Raji (cell line): ENCODE measurements around the gene HEBP1.

Source experiments
- POLR2A ChIP-seq: IDR thresholded peaks from 2 replicates; pipeline ENCODE4 v1.6.1; 2011; ENCODE audit warnings: low read depth, low read length, control low read depth; ENCODE audit not compliant: insufficient read depth

HEBP1 gene

DNA sequence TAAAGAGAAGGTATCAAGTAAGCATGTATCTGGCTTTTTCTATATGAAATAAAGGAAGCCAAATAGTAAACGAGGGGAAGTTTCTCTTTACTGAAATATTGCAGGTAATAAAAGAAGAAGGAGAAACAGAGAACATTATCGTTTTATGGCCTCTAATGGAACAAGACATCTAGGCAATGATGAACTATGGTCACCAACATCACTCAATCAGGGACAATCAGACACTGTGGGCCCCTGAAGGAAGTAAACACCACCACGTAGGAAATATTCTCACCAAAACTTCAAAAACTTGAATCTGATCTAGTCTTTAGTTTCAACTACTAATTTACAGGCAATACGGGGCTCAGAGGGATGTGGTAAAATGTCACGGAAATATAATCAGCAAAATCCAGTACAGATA lies 15.9 kb downstream of the HEBP1 start:
- no peak for TF ChIP-seq POLR2A

GRCh38 chr12:12983420-12984035 lies 16.5 kb downstream of the HEBP1 start:
- no peak for TF ChIP-seq POLR2A

DNA sequence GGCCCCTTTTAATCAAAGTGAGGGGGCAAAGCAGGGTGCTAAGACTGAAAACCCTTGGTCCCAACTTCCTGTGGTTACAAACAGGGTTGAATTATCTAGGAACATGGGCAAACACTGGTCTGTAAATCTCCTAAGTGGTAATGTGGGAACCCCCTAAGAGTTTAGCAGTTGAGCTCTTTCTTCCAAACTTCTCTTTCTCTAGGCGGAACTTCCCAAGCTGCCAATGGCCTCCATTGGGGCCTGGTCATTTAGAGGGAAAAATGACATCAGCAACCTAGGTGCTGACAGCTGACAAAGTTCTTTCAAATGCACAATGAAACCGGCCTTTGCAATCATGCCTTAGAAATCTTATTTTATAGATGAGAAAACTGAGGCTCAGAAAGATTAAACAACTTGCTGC lies 17.7 kb downstream of the HEBP1 start:
- TF ChIP-seq POLR2A, result no peak

DNA sequence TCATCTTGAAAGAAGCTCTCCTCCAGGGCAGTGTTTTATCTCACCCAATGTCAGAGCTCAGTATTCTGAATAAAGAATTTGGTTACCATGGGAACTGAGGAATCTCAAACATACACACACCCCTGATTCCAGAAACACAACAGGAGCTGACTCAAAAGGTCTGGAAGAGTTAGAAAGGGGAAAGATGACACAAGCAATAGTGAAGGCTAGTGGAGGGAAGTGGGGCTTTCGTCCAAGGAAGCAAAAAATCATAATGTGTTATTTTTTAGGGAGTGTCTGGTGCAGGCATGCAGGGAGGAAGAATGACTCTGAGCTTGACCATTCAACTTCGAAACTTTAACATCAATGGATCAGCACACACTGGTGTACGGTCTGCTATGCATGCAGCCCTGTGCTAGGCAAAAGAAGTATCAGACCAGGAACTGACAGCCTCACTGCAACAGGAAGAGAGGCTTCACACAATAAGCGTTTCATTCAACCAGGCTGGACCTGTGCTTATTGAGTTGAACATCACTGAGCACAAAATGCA lies 20.3 kb downstream of the HEBP1 start:
- no peak for TF ChIP-seq POLR2A

- no peak for TF ChIP-seq POLR2A
Measured at GRCh38 chr12:12979126-12979525, 20.9 kb downstream of the HEBP1 start.

GRCh38 chr12:12977231-12977630 lies 22.8 kb downstream of the HEBP1 start:
- no peak for TF ChIP-seq POLR2A

DNA sequence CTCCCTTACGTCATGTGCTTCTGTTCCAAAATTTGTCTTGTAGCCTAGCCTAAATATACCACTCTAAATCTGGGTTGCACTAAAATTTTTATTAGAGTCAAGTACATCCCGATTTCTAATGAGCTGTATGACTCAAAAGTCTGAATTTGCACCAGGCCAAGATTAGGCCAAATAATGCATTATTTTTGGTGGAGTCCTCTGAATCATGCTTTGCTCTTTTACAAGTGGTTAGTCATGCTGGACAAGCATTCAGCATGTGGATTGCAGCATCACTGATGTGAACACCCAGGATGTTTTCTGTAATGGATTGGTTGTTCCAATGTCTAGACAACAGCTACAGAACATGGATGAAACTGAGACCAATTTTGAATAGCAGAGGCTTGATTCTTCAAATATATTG lies 23.7 kb downstream of the HEBP1 start:
- TF ChIP-seq POLR2A, result no peak

DNA sequence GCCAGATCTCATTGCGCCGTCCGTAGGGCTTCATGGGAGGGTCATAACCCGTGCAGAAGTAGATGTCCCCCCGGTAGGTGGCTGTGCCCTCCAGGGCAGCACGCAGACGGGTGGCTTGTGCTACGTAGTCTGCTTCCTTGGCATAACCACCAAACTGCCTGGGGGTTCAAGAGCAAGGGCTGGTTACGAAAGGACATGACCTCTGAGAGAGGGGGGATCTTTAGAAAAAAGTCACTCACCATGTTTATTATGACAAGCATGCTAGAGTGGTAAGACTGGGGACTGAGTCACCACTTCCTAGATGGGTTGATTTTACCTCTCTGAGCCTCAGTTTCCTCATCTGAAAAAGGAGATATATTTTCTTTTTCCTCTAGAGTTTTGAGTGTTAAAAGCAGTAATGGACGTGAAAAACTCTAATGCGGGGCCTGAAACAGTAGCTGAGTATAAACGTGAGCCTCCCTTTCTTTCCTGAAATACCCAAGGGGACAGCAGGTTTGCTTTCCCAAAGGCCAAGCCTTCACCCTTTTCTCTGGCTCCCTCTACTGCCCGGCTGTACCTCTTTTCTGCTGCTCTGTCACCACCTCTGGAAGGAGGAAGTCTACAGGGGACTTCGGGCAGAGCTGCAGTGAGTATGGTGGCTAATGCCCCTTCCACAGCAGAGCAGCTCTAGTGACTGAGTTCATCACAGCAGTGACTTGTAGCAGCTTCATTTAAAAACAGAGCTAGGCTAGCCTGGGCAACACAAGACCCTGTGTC lies 24.6 kb downstream of the HEBP1 start:
- no peak for TF ChIP-seq POLR2A

DNA sequence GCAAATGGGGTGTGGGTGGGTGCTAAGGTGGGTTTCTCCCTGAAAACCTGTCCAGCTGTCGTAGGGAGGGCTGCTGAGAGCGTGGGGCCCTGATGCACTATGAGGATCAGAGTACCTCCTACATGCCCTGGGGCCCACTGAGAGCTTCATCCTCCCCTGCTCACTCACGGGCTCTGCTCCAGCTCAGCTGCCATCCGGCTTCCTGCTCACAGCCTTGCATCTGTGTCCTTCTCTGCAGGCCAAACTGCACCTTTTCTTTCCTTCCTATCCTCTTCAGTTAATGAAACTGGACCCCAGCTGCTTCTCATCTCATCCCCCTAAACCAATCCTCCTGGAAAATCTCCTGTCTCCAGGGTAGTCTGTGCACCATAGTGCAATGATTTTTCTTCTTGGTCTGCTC lies 25.9 kb downstream of the HEBP1 start:
- TF ChIP-seq POLR2A, result no peak

DNA sequence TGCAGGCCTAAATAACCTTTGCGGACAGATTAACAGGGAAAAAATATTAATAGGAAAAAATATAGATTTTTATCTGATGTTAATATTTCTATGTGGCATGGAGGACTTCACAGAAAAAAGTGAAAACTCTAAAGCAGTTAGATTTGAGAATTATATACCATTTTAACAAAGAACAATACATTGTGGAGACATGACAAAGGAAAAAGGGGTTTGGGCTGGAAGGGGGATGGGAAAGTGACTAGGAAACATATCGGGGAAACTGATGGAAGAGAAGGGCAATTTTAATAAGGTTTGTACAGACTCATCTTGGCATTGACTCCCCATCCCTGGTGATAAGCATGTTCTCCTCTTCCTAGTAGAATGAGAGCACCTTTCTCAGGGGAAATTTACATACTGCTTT lies 27.0 kb downstream of the HEBP1 start:
- TF ChIP-seq POLR2A, result no peak

- no peak for TF ChIP-seq POLR2A
Measured at GRCh38 chr12:12965836-12966235, 34.2 kb downstream of the HEBP1 start.

DNA sequence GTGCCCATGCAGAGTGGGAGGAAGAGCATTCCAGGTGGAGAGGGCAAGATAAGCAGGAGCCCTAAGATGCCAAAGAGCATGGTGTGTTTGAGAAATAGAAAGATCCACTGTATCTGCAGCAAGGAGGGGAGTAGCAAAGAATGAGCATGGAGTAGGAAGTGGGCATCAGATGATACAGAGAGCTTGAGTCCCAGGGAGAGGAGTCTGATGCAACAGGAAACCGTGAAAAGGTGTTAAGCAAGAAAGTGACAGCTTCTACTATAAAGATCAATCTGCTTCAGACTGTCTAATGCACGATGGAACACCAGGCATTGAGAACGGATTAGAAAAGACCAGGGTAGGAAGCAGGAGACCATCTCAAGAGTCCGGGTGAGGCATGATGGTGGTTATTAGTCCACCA lies 35.8 kb downstream of the HEBP1 start:
- no peak for TF ChIP-seq POLR2A

- no peak for TF ChIP-seq POLR2A
Measured at GRCh38 chr12:12960639-12961209, 39.3 kb downstream of the HEBP1 start.

DNA sequence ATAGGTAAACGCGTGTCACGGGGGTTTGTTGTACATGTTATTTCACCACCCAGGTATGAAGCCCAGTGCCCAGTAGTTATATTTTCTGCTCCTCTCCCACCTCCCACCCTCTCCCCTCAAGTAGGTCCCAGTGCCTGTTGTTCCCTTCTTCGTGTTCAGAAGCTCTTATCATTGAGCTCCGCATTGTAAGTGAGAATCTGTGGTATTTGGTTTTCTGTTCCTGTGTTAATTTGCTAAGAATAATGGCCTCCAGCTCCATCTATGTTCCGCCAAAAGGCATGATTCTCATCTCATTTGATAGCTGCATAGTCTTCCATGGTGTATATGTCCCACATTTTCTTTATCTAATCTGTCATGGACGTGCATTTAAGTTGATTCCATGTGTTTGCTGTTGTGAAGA lies 41.2 kb downstream of the HEBP1 start:
- TF ChIP-seq POLR2A, result no peak

- no peak for TF ChIP-seq POLR2A
Measured at GRCh38 chr12:12954878-12955625, 45.0 kb downstream of the HEBP1 start.
